Mesothelial cell of epicardium (in vitro differentiated cells): Measurements from ENCODE around the gene DUSP1. TPM values are rescaled to one million over a fixed set of nuclear protein-coding genes. Genes with fewer than 3 reads are reported as not detected.

Experiments
- DNase-seq, 2 experiments: peaks; one replicate each; pipeline ENCODE4 v3.0.0; 2021; ENCODE audit warnings: low spot score in 2 of 2; ENCODE audit not compliant: unreplicated experiment in 2 of 2
- H3K27ac Mint-ChIP-seq: 2 replicates; pipeline ENCODE4 v1.8.0; 2021; ENCODE audit warnings: mixed read lengths
- H3K27me3 Mint-ChIP-seq: 2 replicates; pipeline ENCODE4 v1.8.0; 2021; ENCODE audit warnings: low read depth, mixed read lengths
- H3K36me3 Mint-ChIP-seq: 2 replicates; pipeline ENCODE4 v1.8.0; 2021; ENCODE audit warnings: mixed read lengths
- H3K4me1 Mint-ChIP-seq: 2 replicates; pipeline ENCODE4 v1.8.0; 2021; ENCODE audit warnings: mixed read lengths
- H3K4me3 Mint-ChIP-seq: 2 replicates; pipeline ENCODE4 v1.8.0; 2021; ENCODE audit warnings: mild to moderate bottlenecking, moderate library complexity, mixed read lengths
- H3K9me3 Mint-ChIP-seq: 2 replicates; pipeline ENCODE4 v1.8.0; 2021; ENCODE audit warnings: mixed read lengths
- total RNA-seq: library from RNA; stranded (reverse); gene quantifications from 3 replicates; pipeline ENCODE4 v1.2.1, GENCODE V29; 2021
- TF ChIP-seq, protein P1 (sequence below): fragments of 200-600 bp; sonication (generic); IDR thresholded peaks from one replicate; pipeline ENCODE4 v1.5.0; 2021; ENCODE audit warnings: antibody characterized with exemption; ENCODE audit not compliant: unreplicated experiment

Gene DUSP1
- total RNA-seq, 1 donor from 2014 or later: 116 TPM

DNA sequence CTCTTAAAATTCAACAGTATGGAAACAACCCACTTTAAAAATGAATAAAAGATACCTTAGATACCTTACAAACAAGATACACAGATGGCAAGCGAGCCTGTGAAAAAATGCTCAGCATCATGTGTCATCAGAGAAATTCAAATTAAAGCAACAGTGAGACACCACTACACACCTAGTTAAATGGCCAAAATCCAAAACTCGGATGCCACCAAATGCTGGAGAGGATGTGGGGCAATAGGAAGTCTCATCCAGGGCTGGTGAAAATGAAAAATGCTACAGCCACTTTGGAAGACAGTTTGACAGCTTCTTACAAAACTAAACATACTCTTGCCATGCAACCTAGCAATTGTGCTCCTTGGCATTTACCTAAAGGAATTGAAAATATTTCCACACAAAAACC, 17.9 kb downstream of the DUSP1 start:
- no peak for DNase-seq
- TF ChIP-seq, protein P1, sequence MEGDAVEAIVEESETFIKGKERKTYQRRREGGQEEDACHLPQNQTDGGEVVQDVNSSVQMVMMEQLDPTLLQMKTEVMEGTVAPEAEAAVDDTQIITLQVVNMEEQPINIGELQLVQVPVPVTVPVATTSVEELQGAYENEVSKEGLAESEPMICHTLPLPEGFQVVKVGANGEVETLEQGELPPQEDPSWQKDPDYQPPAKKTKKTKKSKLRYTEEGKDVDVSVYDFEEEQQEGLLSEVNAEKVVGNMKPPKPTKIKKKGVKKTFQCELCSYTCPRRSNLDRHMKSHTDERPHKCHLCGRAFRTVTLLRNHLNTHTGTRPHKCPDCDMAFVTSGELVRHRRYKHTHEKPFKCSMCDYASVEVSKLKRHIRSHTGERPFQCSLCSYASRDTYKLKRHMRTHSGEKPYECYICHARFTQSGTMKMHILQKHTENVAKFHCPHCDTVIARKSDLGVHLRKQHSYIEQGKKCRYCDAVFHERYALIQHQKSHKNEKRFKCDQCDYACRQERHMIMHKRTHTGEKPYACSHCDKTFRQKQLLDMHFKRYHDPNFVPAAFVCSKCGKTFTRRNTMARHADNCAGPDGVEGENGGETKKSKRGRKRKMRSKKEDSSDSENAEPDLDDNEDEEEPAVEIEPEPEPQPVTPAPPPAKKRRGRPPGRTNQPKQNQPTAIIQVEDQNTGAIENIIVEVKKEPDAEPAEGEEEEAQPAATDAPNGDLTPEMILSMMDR: no peak
- peaks cover 6% of the 10 kb centered on the region for H3K4me1 Mint-ChIP-seq
- no peak overlapping the region for H3K27ac Mint-ChIP-seq
- no peak overlapping the region for H3K4me3 Mint-ChIP-seq
- H3K27me3 Mint-ChIP-seq: peaks cover 3% of the 10 kb centered on the region
- H3K9me3 Mint-ChIP-seq: peaks cover 7% of the 10 kb centered on the region
- no peaks in the 10 kb centered on the region for H3K36me3 Mint-ChIP-seq

DNA sequence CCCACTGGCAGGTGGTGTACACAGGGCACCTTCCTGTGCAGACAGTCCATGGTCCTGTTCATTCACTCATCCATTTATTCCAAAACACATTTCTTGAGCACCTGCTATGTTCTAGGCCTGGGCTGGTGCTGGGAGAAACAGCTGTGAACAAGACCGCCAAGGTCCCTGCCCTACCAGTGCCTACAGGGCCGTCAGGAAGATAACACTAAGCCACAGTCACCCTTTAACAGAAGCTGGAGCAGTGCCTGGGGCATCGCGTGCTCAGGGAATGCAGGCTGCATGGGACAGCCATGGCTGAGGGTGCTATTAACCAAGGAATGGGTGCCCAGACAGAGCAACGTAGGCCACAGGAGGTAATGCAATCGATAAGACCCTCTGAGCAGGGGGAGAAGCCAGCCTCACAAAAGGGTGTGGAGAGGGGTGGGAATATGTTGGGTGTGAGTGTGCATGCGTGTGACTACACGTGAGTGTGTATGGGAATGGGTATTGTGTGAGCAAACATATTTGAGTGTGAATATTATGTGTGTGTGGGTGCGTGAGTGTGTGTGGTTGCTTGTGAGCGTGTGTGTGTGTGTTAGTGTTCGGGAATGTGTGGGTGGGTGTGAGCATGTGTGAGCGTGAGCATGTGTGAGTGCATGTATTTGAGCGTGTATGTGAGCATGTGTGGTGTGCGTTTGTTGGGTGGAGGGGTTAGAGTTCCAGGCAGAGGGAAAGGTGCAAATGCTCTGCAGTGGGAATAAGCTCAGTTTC, 19.1 kb downstream of the DUSP1 start:
- no peak overlapping the region for H3K27ac Mint-ChIP-seq
- no peak overlapping the region for H3K4me3 Mint-ChIP-seq
- DNase-seq: no peak
- TF ChIP-seq, protein P1: no peak
- H3K9me3 Mint-ChIP-seq: peaks cover 14% of the 10 kb centered on the region
- H3K27me3 Mint-ChIP-seq: no peaks in the 10 kb centered on the region
- peaks cover 6% of the 10 kb centered on the region for H3K4me1 Mint-ChIP-seq
- peaks cover 4% of the 10 kb centered on the region for H3K36me3 Mint-ChIP-seq

DNA sequence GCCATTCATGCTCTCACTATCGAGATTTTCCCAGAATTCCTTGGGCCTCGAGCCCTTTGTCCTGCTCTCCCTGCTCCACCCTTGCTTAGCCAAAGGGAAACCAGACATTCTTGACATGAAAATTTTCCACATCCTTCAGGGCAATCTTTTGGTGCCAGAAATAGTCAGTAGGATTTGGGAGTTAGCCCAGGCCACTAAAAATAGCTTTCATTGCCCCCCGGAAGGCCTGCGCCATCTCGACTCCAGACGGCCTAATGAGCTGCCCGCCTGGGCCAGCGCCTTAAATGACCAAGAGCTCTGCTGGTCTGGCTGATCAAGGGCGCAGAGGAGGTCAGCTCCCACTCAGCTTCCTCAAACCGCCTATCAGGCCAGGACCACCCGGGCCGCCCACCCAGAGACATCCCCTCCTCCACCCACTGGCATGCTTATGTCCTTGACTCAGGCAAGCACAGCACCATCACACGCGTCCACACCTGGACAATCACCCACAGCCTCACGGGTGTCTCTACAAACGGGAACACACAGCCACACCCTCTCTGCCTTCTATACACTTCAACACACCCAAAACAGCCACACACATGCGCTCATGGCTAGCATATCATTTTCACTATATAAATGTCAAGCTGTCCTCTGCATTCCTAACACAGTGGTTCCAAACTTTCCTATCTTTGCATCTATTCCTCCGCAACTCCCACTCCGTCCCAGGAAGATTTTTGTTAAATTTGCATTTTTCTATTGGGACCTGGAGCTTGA, 20.9 kb downstream of the DUSP1 start:
- TF ChIP-seq, protein P1: no peak
- H3K27me3 Mint-ChIP-seq: no peaks in the 10 kb centered on the region
- no peak overlapping the region for H3K4me3 Mint-ChIP-seq
- peaks cover 10% of the 10 kb centered on the region for H3K9me3 Mint-ChIP-seq
- no peak for DNase-seq
- H3K4me1 Mint-ChIP-seq: peaks cover 6% of the 10 kb centered on the region
- peaks cover 4% of the 10 kb centered on the region for H3K36me3 Mint-ChIP-seq
- no peak overlapping the region for H3K27ac Mint-ChIP-seq

DNA sequence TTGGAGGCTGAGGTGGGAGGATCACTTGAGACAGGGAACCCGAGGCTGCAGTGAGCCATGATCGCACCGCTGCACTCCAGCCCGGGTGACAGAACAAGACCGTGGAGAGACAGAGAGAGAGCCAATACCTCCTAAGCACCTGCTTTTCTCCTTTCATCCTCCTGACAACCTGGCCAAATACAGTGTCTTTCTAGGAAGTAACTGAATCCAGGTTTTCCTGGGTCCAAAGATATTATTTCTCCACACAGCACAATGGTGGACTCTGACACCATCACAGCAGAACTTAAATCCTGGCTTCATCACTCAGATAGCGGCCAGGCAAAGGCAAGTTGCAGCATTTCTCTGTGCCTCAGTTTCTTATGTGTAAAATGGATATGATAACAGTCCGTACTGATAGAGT, 21.9 kb downstream of the DUSP1 start:
- H3K27me3 Mint-ChIP-seq: no peaks in the 10 kb centered on the region
- no peak overlapping the region for H3K4me3 Mint-ChIP-seq
- no peak overlapping the region for H3K27ac Mint-ChIP-seq
- peaks cover 8% of the 10 kb centered on the region for H3K9me3 Mint-ChIP-seq
- H3K36me3 Mint-ChIP-seq: peaks cover 4% of the 10 kb centered on the region
- TF ChIP-seq, protein P1: no peak
- no peak for DNase-seq
- H3K4me1 Mint-ChIP-seq: peaks cover 6% of the 10 kb centered on the region

DNA sequence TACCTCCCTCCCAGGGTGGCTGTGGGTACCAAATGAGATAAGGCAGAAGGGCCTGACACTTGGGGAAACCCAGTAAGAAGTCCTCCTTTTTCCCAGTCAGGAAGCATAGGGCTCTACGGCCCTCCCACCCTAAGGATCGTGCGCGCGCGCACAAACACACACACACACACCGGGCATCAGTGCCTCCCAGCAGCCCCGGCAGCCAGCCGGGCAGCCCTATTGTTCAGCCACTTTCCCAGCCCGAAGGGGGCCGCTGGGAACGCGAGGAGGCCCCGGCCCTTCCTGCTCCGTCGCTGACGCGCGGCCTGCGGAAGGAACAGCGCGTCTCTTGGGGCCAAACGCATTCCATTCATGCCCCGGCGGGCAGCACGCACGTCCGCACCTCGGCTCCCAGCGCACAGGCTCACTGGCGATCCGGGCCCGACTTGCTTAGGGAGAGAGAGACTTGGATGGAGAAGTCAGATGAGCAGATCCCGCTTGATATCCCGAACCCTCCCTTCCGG, 22.6 kb downstream of the DUSP1 start:
- Mint-ChIP-seq H3K9me3 (peaks cover 8% of the 10 kb centered on the region), H3K4me3 (no peak overlapping the region), H3K36me3 (peaks cover 4% of the 10 kb centered on the region), H3K27ac (no peak overlapping the region), H3K4me1 (peaks cover 6% of the 10 kb centered on the region), H3K27me3 (no peaks in the 10 kb centered on the region)
- DNase-seq: no peak
- TF ChIP-seq, protein P1: no peak
